Thyroid gland (tissue), 4 donors: ENCODE data around the gene CAPS2. TPM values are rescaled to one million over a fixed set of nuclear protein-coding genes. Genes with fewer than 3 reads are reported as not detected.

Source experiments
- DNase-seq, 2 donors: peaks; one replicate each; pipeline ENCODE4 v3.0.0-alpha.2; 2019
- H3K27ac ChIP-seq, 3 donors: fragments of 200-600 bp; sonication (generic); 1 replicate in 2 of 3; 2 replicates in 1 of 3; pipeline ENCODE4 v1.5.1; 2016 to 2019; ENCODE audit warnings: mild to moderate bottlenecking in 1 of 3, moderate library complexity in 1 of 3
- H3K27me3 ChIP-seq: fragments of 200-600 bp; sonication (generic); one replicate; pipeline ENCODE4 v1.5.1; 2019
- H3K36me3 ChIP-seq, 2 donors: fragments of 200-600 bp; sonication (generic); one replicate each; pipeline ENCODE4 v1.5.1; 2016 to 2019
- H3K4me1 ChIP-seq, 2 donors: fragments of 200-600 bp; sonication (generic); one replicate each; pipeline ENCODE4 v1.5.1; 2017 to 2019
- H3K4me3 ChIP-seq, 3 donors: fragments of 200-600 bp; sonication (generic); replicated peaks in 1 of 3; 1 replicate in 2 of 3; 2 replicates in 1 of 3; pipeline ENCODE4 v1.5.1; 2016; ENCODE audit warnings: mild to moderate bottlenecking in 1 of 3
- H3K9me3 ChIP-seq: fragments of 200-600 bp; sonication (generic); one replicate; pipeline ENCODE4 v1.5.1; 2017
- CTCF ChIP-seq, 6 experiments: fragments of 200-600 bp in 3 of 6; fragments of 450-650 bp in 3 of 6; sonication (generic) in 3 of 6; IDR thresholded peaks; one replicate each; pipeline ENCODE4 v1.5.1; 2016 to 2019; ENCODE audit warnings: antibody characterized with exemption in 6 of 6, mild to moderate bottlenecking in 2 of 6, inconsistent platforms in 1 of 6, moderate library complexity in 1 of 6
- POLR2A ChIP-seq, 2 donors: fragments of 450-650 bp; IDR thresholded peaks; one replicate each; pipeline ENCODE4 v1.6.1; 2017; ENCODE audit warnings: antibody characterized with exemption in 2 of 2, mild to moderate bottlenecking in 2 of 2, moderate library complexity in 1 of 2
- WGBS, 2 donors: methylation state at CpG; one replicate each; pipeline ENCODE4 v1.1.5; 2017; 5-methylcytosine and 5-hydroxymethylcytosine counted together
- intact Hi-C: fragments of 100-400 bp; cut with DNase I; formaldehyde crosslinking; loops from one replicate; pipeline ENCODE4 v1.15.1; 2023
- total RNA-seq, 4 donors: library from RNA; depleted of rRNA; stranded (reverse); fragments of >200 nt; gene quantifications; one replicate each; pipeline ENCODE4 v1.2.3, GENCODE V29; 2016

The CAPS2 gene
- total RNA-seq, 4 donors from 2014 or later = 19.2 to 38.9 (median 25.6) TPM

GRCh38 chr12:75245108-75245507 is 85.0 kb downstream of the CAPS2 start:
- TF ChIP-seq POLR2A (IDR thresholded peaks at IDR 0.05) (no peak), CTCF (IDR thresholded peaks at IDR 0.05) (no peak)
- intact Hi-C loops = no loop called here
- Histone ChIP-seq H3K4me1 (no peaks in the 10 kb centered on the region), H3K36me3 (no peaks in the 10 kb centered on the region), H3K4me3 (no peak overlapping the region), H3K27ac (no peak overlapping the region), H3K27me3 (no peaks in the 10 kb centered on the region), H3K9me3 (no peaks in the 10 kb centered on the region)
- no peak for DNase-seq

DNA sequence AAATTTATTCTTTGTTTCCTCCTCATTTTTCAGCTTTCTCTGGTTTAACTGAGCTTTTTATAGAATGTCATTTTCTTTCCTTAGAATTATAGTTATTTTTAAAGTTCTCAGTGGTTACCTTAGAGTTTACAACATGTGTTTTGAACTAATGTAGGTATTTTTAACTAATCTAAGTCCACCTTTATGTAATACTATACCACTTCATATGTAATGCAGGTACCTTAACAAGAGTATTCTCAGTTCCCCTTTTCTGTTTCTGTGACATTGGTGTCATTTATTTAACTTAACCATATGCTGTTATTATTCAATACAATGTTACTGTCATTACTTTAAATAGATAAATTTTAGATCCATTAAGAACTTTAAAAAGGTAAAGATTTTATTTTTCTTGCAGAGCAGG is 90.1 kb downstream of the CAPS2 start:
- no peaks in the 10 kb centered on the region for H3K36me3 ChIP-seq
- no peaks in the 10 kb centered on the region for H3K9me3 ChIP-seq
- H3K4me1 ChIP-seq = no peaks in the 10 kb centered on the region
- intact Hi-C loops = no loop called here
- H3K27ac ChIP-seq = no peak overlapping the region
- H3K27me3 ChIP-seq = no peaks in the 10 kb centered on the region
- no peak for DNase-seq
- TF ChIP-seq POLR2A (IDR thresholded peaks at IDR 0.05) = no peak
- no peak for TF ChIP-seq CTCF (IDR thresholded peaks at IDR 0.05)
- H3K4me3 ChIP-seq = no peak overlapping the region

GRCh38 chr12:75236206-75236605 is 93.9 kb downstream of the CAPS2 start:
- Histone ChIP-seq H3K9me3 (no peaks in the 10 kb centered on the region), H3K4me3 (no peak overlapping the region), H3K4me1 (no peaks in the 10 kb centered on the region), H3K27me3 (no peaks in the 10 kb centered on the region), H3K36me3 (no peaks in the 10 kb centered on the region), H3K27ac (no peak overlapping the region)
- intact Hi-C loops = no loop called here
- TF ChIP-seq CTCF (IDR thresholded peaks at IDR 0.05) = no peak
- TF ChIP-seq POLR2A (IDR thresholded peaks at IDR 0.05) = no peak
- 78 to 79% methylated on average over 1 of the region's 1 CpG for WGBS, 2 donors
- DNase-seq = no peak

DNA sequence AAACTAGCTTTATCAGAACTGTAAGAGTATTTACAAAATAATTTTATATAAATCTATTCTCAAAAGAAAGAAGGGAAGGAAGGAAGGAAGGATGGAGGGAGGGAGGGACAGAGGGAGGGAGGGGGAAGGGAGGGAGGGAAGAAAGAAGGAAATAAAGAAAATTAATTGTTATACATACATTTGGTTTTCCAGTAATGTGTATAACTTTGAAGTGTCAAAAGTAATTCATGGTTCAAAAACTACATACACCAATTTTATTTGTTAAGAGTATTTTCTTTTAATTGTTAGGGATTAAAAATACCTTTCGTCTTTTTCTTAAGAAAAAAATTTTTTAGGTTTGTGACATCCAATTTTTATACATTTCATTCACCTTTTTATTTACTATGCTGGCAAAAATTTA is 103.0 kb downstream of the CAPS2 start:
- Histone ChIP-seq H3K36me3 (no peaks in the 10 kb centered on the region), H3K4me1 (no peaks in the 10 kb centered on the region), H3K9me3 (no peaks in the 10 kb centered on the region), H3K27ac (no peak overlapping the region), H3K27me3 (no peaks in the 10 kb centered on the region), H3K4me3 (no peak overlapping the region)
- TF ChIP-seq POLR2A (IDR thresholded peaks at IDR 0.05) (no peak), CTCF (IDR thresholded peaks at IDR 0.05) (no peak)
- intact Hi-C loops = no loop called here
- no peak for DNase-seq
- 82 to 90% methylated on average over 1 of the region's 1 CpG for WGBS, 2 donors

Other genes with a start within 250 kb of the CAPS2 start
- not detected for gene KCNC2, start 120.5 kb downstream of the CAPS2 start, total RNA-seq
- gene GLIPR1L1, start 4.3 kb upstream of the CAPS2 start, total RNA-seq = not detected
- 1 to 10 TPM in 3 of 4 donors, under 1 TPM in 1; 0.38 to 6.5 (median 2.2) TPM for gene GLIPR1L2, start 60.8 kb upstream of the CAPS2 start, total RNA-seq
- 10 to 100 TPM in 2 of 4 donors, 1 to 10 TPM in 2; 5.5 to 15.7 (median 11.3) TPM for gene GLIPR1, start 150.4 kb upstream of the CAPS2 start, total RNA-seq
- 10 to 100 TPM; 32.0 to 52.8 (median 44.1) TPM for gene KRR1, start 181.3 kb upstream of the CAPS2 start, total RNA-seq